K562 (cell line): ENCODE results near the gene GNG11. TPM values are rescaled to one million over a fixed set of nuclear protein-coding genes. Genes with fewer than 3 reads are reported as not detected.

ENCODE experiments used
- ATAC-seq: fragments of 200-7000 bp; cut with Tn5 transposase; 3 replicates; pipeline ENCODE4 v1.9.1; 2020; ENCODE audit warnings: moderate library complexity
- BruUV-seq: library from RNA; stranded (reverse); fragments of 400-500 nt; replicated peaks from 2 replicates; lab custom pipeline; 2021; lab: Mats Ljungman, UMichigan
- CTCF ChIA-PET: fragments of 300-600 bp; formaldehyde crosslinking; extraction: SDS; loops from one replicate; lab custom pipeline; 2021; ENCODE audit warnings: low intra/inter-chr PET ratio; lab: Yijun Ruan, JAX
- POLR2A ChIA-PET: fragments of 300-600, 350-650 bp; sonication (Branson Sonifier 250); formaldehyde crosslinking; extraction: SDS; loops from one replicate; lab custom pipeline; 2021; ENCODE audit warnings: antibody characterized with exemption, inconsistent platforms; lab: Yijun Ruan, JAX
- DNase-seq, 4 experiments: peaks; one replicate each; pipeline versions ENCODE4 v3.0.0 to v3.0.0-alpha.2; 2011 to 2018; ENCODE audit warnings: low spot score in 3 of 4, mixed read lengths in 3 of 4; ENCODE audit errors: extremely low read depth in 1 of 4
- FAIRE-seq: peaks from 2 replicates; lab custom pipeline; 2011; peaks lifted over from hg19 to GRCh38; lab: Jason Lieb, UNC
- H2AFZ ChIP-seq: 2 replicates; pipeline ENCODE4 v1.6.0; 2011; ENCODE audit warnings: low read depth, low read length, control low read depth, inconsistent platforms
- H3K27ac ChIP-seq: fragments of 200-600 bp; 3 replicates; pipeline ENCODE4 v1.8.0; 2011; ENCODE audit warnings: low read depth, mild to moderate bottlenecking, control low read depth, inconsistent platforms, low read length, moderate library complexity, mixed read lengths; ENCODE audit errors: extremely low read depth
- H3K27me3 ChIP-seq, 2 experiments: fragments of 300-600 bp in 1 of 2; 2 replicates in 1 of 2; 3 replicates in 1 of 2; pipeline versions ENCODE4 v1.6.0 to v1.8.0; 2011; ENCODE audit warnings: inconsistent platforms in 2 of 2, low read length in 2 of 2, mild to moderate bottlenecking in 1 of 2, mixed read lengths in 1 of 2, moderate library complexity in 1 of 2; ENCODE audit not compliant: control insufficient read depth in 2 of 2, insufficient read depth in 2 of 2
- H3K36me3 ChIP-seq: fragments of 300-600 bp; 3 replicates; pipeline ENCODE4 v1.8.0; 2011; ENCODE audit warnings: mild to moderate bottlenecking, low read length, inconsistent platforms; ENCODE audit not compliant: control insufficient read depth, insufficient read depth
- H3K4me1 ChIP-seq, 2 experiments: fragments of 200-600 bp in 1 of 2; replicated peaks in 1 of 2; 2 replicates in 1 of 2; 3 replicates in 1 of 2; pipeline versions ENCODE4 v1.5.1 to v1.8.0; 2011; ENCODE audit warnings: inconsistent platforms in 2 of 2, low read length in 2 of 2, mild to moderate bottlenecking in 1 of 2, mixed read lengths in 1 of 2, moderate library complexity in 1 of 2; ENCODE audit not compliant: control insufficient read depth in 2 of 2, insufficient read depth in 2 of 2
- H3K4me2 ChIP-seq: 2 replicates; pipeline ENCODE4 v1.6.1; 2011; ENCODE audit warnings: low read length, control low read depth, inconsistent platforms, mixed read lengths; ENCODE audit not compliant: insufficient read depth
- H3K4me3 ChIP-seq: fragments of 200-600 bp; sonication (generic), shearing (Covaris generic); 2 replicates; pipeline ENCODE4 v1.5.1; 2016; ENCODE audit warnings: control low read depth, inconsistent platforms
- H3K79me2 ChIP-seq: fragments of 200-600 bp; 3 replicates; pipeline ENCODE4 v1.8.0; 2011; ENCODE audit warnings: low read length, inconsistent platforms; ENCODE audit not compliant: control insufficient read depth, insufficient read depth
- H3K9ac ChIP-seq, 2 experiments: 2 replicates each; pipeline versions ENCODE4 v1.6.0 to v1.6.1; 2011; ENCODE audit warnings: low read depth in 2 of 2, low read length in 2 of 2, control low read depth in 1 of 2, inconsistent platforms in 1 of 2, mild to moderate bottlenecking in 1 of 2, mixed read lengths in 1 of 2; ENCODE audit not compliant: insufficient read depth in 1 of 2
- H3K9me1 ChIP-seq: one replicate; pipeline ENCODE4 v1.6.0; 2011; ENCODE audit warnings: inconsistent platforms, mild to moderate bottlenecking, low read length, moderate library complexity; ENCODE audit not compliant: control insufficient read depth, insufficient read depth
- H3K9me3 ChIP-seq: replicated peaks from 2 replicates; pipeline ENCODE4 v1.5.1; 2011; ENCODE audit warnings: low read depth, low read length, inconsistent platforms; ENCODE audit not compliant: control insufficient read depth, insufficient read depth
- H4K20me1 ChIP-seq: replicated peaks from 2 replicates; pipeline ENCODE4 v1.6.1; 2011; ENCODE audit warnings: low read length, inconsistent platforms, mixed read lengths; ENCODE audit not compliant: control insufficient read depth, insufficient read depth
- ARNT ChIP-seq, 2 experiments: fragments of 450-650 bp; IDR thresholded peaks; 2 replicates each; pipeline ENCODE4 v1.6.1; 2016; ENCODE audit warnings: mild to moderate bottlenecking in 1 of 2
- DMBX1 ChIP-seq: fragments of 250-450 bp; sonication (Bioruptor Pico); IDR thresholded peaks from 2 replicates; pipeline ENCODE4 v1.8.0; 2022; ENCODE audit warnings: inconsistent platforms, mild to moderate bottlenecking, moderate library complexity, borderline replicate concordance
- ILF3 ChIP-seq: fragments of 450-650 bp; IDR thresholded peaks from 2 replicates; pipeline ENCODE4 v1.6.1; 2018; ENCODE audit warnings: antibody characterized with exemption, mild to moderate bottlenecking, moderate library complexity, borderline replicate concordance
- MTA3 ChIP-seq: fragments of 450-650 bp; formaldehyde crosslinking; IDR thresholded peaks from 2 replicates; pipeline ENCODE4 v1.6.1; 2017; ENCODE audit warnings: mild to moderate bottlenecking, borderline replicate concordance
- NFATC3 ChIP-seq: fragments of 450-650 bp; IDR thresholded peaks from 2 replicates; pipeline ENCODE4 v1.6.1; 2017; ENCODE audit warnings: mild to moderate bottlenecking
- NR4A1 ChIP-seq, 2 experiments: fragments of 250-450 bp in 1 of 2; fragments of 450-650 bp in 1 of 2; sonication (Bioruptor Pico) in 1 of 2; IDR thresholded peaks; 2 replicates each; pipeline versions ENCODE4 v1.4.0 to v1.6.1; 2016 to 2020; ENCODE audit warnings: mild to moderate bottlenecking in 2 of 2, missing compliant biosample characterization in 1 of 2, missing genetic modification characterization in 1 of 2, moderate library complexity in 1 of 2
- PRPF4 ChIP-seq: fragments of 200-400 bp; formaldehyde crosslinking; IDR thresholded peaks from one replicate; pipeline ENCODE4 v1.6.1; 2017; ENCODE audit warnings: low read length, low read depth, mild to moderate bottlenecking; ENCODE audit not compliant: insufficient read depth, poor library complexity, severe bottlenecking
- PTRF ChIP-seq: fragments of 450-650 bp; IDR thresholded peaks from 2 replicates; pipeline ENCODE4 v1.6.1; 2016; ENCODE audit warnings: mild to moderate bottlenecking, missing genetic modification characterization, missing compliant biosample characterization
- RBFOX2 ChIP-seq: fragments of 200-400 bp; formaldehyde crosslinking; IDR thresholded peaks from 2 replicates; pipeline ENCODE4 v1.6.1; 2017; ENCODE audit warnings: low read depth, mild to moderate bottlenecking, low read length, moderate library complexity
- SNRNP70 ChIP-seq: fragments of 200-400 bp; formaldehyde crosslinking; optimal IDR thresholded peaks from 2 replicates; pipeline ENCODE3; 2017; ENCODE audit warnings: low read depth, low read length
- ZKSCAN3 ChIP-seq: fragments of 250-450 bp; sonication (Bioruptor Pico); IDR thresholded peaks from 2 replicates; pipeline ENCODE4 v1.4.0; 2020
- ZNF232 ChIP-seq: sonication (generic); formaldehyde crosslinking; IDR thresholded peaks from 2 replicates; pipeline ENCODE4 v1.8.0; 2022; ENCODE audit warnings: mild to moderate bottlenecking, missing genetic modification reagents
- ZNF41 ChIP-seq: fragments of 250-450 bp; sonication (Bioruptor Pico); conservative IDR thresholded peaks from 2 replicates; pipeline ENCODE4 v1.4.0; 2020; ENCODE audit warnings: mild to moderate bottlenecking
- ZSCAN29 ChIP-seq: fragments of 450-650 bp; IDR thresholded peaks from 2 replicates; pipeline ENCODE4 v1.6.1; 2017
- WGBS: fragments of 100-300 bp; shearing (Covaris generic); methylation state at CpG from one replicate; pipeline ENCODE4 v1.1.6; 2016; ENCODE audit warnings: low coverage, mixed read lengths; ENCODE audit not compliant: insufficient coverage; ENCODE audit errors: missing lambda C conversion rate; 5-methylcytosine and 5-hydroxymethylcytosine counted together
- in situ Hi-C: fragments of 300-500 bp; cut with MboI; formaldehyde crosslinking; loops from 4 replicates; pipeline ENCODE4 v1.15.0; 2018; ENCODE audit warnings: inconsistent platforms, mixed read lengths
- intact Hi-C: fragments of 100-400 bp; cut with micrococcal nuclease; formaldehyde crosslinking; loops from 2 replicates; pipeline ENCODE4 v1.14.2; 2022
- polyA plus RNA-seq, 8 experiments: library from polyadenylated mRNA; depleted of rRNA in 4 of 8; stranded (reverse) in 5 of 8; unstranded in 3 of 8; fragments of >200 nt; fragmentation: Nextera tagmentation in 2 of 8; fragmentation: Illumina TruSeq in 1 of 8; extraction: Ambion mirVana in 2 of 8; extraction: Trizol in 1 of 8; gene quantifications; 2 replicates each; pipeline versions ENCODE4 v1.2.1 to v1.2.3, GENCODE V29; 2011 to 2014; ENCODE audit warnings: inconsistent platforms in 1 of 8, missing spikeins in 1 of 8
- total RNA-seq, 7 experiments: library from RNA; depleted of rRNA in 6 of 7; stranded (reverse); fragments of >200 nt in 6 of 7; fragmentation: Illumina TruSeq in 2 of 7; extraction: Trizol in 2 of 7; gene quantifications; 2 replicates each; pipeline versions ENCODE4 v1.2.1 to v1.2.3, GENCODE V29; 2011 to 2021; ENCODE audit warnings: low replicate concordance in 1 of 7
- TF ChIP-seq, protein P1 (sequence below), 2 experiments: fragments of 250-450 bp in 1 of 2; fragments of 450-650 bp in 1 of 2; sonication (Bioruptor Pico) in 1 of 2; IDR thresholded peaks; 2 replicates each; pipeline versions ENCODE4 v1.6.1 to v1.8.0; 2016 to 2021; ENCODE audit warnings: mild to moderate bottlenecking in 2 of 2, moderate library complexity in 2 of 2, missing compliant biosample characterization in 1 of 2, missing genetic modification characterization in 1 of 2

The GNG11 gene
- total and polyA plus RNA-seq, 9 of the 15 experiments (the other 6 are each of a cell fraction or from before 2014, with no cell fraction given), result 0.06 TPM; not detected in 8

DNA sequence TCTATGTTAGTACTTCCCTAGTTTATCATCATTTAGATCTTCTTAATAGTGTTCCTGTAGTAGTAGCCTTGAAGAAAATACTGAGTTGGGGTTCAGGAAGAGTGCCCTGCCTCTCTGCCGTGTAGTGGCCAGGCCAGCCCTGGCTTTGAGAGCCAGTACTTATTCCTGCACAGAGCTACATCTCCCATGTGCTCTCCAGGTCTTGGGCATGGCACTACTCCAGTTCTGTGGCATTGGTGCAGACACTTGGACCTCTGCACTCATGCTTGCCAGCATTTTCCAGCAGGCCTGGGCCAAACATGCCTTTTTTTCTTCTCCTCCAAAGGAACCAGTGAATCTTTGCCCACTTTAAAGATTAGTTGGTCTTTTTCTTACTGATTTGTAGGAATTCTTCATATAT is 5.3 kb downstream of the GNG11 start:
- Histone ChIP-seq H3K4me2 (no peak overlapping the region), H3K4me3 (no peak overlapping the region), H3K36me3 (no peaks in the 10 kb centered on the region), H3K4me1 (peaks cover 0 to 2% of the 10 kb centered on the region in 2 experiments; a peak in 2 of 5 replicates), H3K79me2 (no peaks in the 10 kb centered on the region), H3K27me3 (peaks cover 9 to 11% of the 10 kb centered on the region in 2 experiments; a peak in 4 of 5 replicates), H3K9ac (no peak overlapping the region), H3K27ac (no peak overlapping the region), H4K20me1 (no peaks in the 10 kb centered on the region), H3K9me1 (no peaks in the 10 kb centered on the region), H2AFZ (no peak overlapping the region), H3K9me3 (no peaks in the 10 kb centered on the region)
- POLR2A ChIA-PET, result no interaction called here
- no peak for TF ChIP-seq ZNF232 (CRISPR knock-in tag)
- no peak for TF ChIP-seq SNRNP70
- TF ChIP-seq PRPF4, result no peak
- TF ChIP-seq, protein P1, sequence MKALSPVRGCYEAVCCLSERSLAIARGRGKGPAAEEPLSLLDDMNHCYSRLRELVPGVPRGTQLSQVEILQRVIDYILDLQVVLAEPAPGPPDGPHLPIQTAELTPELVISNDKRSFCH (CRISPR knock-in tag; IDR thresholded peaks at IDR 0.05), result no peak
- TF ChIP-seq, protein P1 (tag; IDR thresholded peaks at IDR 0.05), result no peak
- no peak for TF ChIP-seq ARNT (IDR thresholded peaks at IDR 0.05)
- TF ChIP-seq ILF3, result no peak
- no peak for TF ChIP-seq ZNF41
- TF ChIP-seq ZSCAN29, result no peak
- no peak for TF ChIP-seq ZKSCAN3 (CRISPR knock-in tag)
- TF ChIP-seq RBFOX2, result no peak
- TF ChIP-seq DMBX1 (CRISPR knock-in tag), result no peak
- TF ChIP-seq NR4A1 (CRISPR knock-in tag; IDR thresholded peaks at IDR 0.05), result no peak
- TF ChIP-seq NR4A1 (tag; IDR thresholded peaks at IDR 0.05), result no peak
- TF ChIP-seq NFATC3, result no peak
- no peak for TF ChIP-seq MTA3
- TF ChIP-seq PTRF (tag), result no peak
- in situ Hi-C loops, result no loop called here
- 0% methylated on average over 1 of the region's 1 CpG for WGBS
- FAIRE-seq, result no peak
- no peak for ATAC-seq
- intact Hi-C loops, result no loop called here
- DNase-seq, result no peak
- no TSS peak for BruUV-seq
- CTCF ChIA-PET, result no interaction called here
